ACC112 (cell line): ENCODE data around the gene RUNX1.
A peak's percentile ranks its signal among the peaks of the same experiment; 100 is the strongest.

Experiments used
- H2AFZ ChIP-seq: fragments of 200-600 bp; sonication (generic); one replicate; pipeline ENCODE4 v1.6.0; 2017; ENCODE audit warnings: antibody characterized with exemption, low read length; ENCODE audit not compliant: unreplicated experiment
- H3K27ac ChIP-seq: fragments of 200-600 bp; sonication (generic); 2 replicates; pipeline ENCODE4 v1.5.1; 2014; ENCODE audit warnings: low read depth, mild to moderate bottlenecking, antibody characterized with exemption, low read length, moderate library complexity
- H3K27me3 ChIP-seq: fragments of 200-600 bp; sonication (generic); 2 replicates; pipeline ENCODE4 v1.6.1; 2014; ENCODE audit warnings: mild to moderate bottlenecking, antibody characterized with exemption, low read length, moderate library complexity, mixed read lengths; ENCODE audit not compliant: insufficient read depth
- H3K36me3 ChIP-seq: fragments of 200-600 bp; sonication (generic); 2 replicates; pipeline ENCODE4 v1.6.1; 2016; ENCODE audit warnings: mild to moderate bottlenecking, antibody characterized with exemption, low read length, moderate library complexity, mixed read lengths; ENCODE audit not compliant: insufficient read depth
- H3K4me1 ChIP-seq: fragments of 200-600 bp; sonication (generic); one replicate; pipeline ENCODE4 v1.6.1; 2016; ENCODE audit warnings: low read length, mixed read lengths; ENCODE audit not compliant: insufficient read depth, unreplicated experiment, control insufficient read depth
- H3K4me3 ChIP-seq: fragments of 200-600 bp; sonication (generic); 2 replicates; pipeline ENCODE4 v1.5.1; 2014; ENCODE audit warnings: mild to moderate bottlenecking, low read depth, low read length
- H3K79me2 ChIP-seq: fragments of 200-600 bp; sonication (generic); one replicate; pipeline ENCODE4 v1.6.0; 2016; ENCODE audit warnings: low read length; ENCODE audit not compliant: control insufficient read depth, unreplicated experiment, insufficient read depth

The RUNX1 gene

DNA sequence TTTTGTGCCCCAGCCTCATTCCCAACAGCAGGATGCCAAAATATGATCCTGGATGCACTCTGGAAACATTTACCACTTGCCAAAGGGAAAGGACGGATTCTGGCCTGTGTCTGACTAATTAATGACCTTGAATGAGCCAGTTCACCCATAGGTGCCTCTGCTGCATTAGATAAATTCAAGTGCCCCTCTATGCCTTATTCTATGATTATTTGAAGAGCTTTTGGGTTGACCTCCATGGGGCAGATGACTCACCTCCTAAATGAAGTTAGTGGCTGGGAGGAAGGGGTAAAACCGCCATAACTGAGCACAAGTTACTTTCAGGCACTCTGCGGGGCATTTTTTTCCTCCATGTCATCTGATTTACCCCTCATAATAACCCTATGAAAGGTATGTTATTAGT, 282.2 kb downstream of the RUNX1 start:
- Histone ChIP-seq H3K4me1 (peaks cover 6% of the 10 kb centered on the region), H3K4me3 (no peak overlapping the region), H2AFZ (no peak overlapping the region), H3K36me3 (no peaks in the 10 kb centered on the region), H3K79me2 (no peaks in the 10 kb centered on the region), H3K27me3 (no peaks in the 10 kb centered on the region), H3K27ac (no peak overlapping the region)

DNA sequence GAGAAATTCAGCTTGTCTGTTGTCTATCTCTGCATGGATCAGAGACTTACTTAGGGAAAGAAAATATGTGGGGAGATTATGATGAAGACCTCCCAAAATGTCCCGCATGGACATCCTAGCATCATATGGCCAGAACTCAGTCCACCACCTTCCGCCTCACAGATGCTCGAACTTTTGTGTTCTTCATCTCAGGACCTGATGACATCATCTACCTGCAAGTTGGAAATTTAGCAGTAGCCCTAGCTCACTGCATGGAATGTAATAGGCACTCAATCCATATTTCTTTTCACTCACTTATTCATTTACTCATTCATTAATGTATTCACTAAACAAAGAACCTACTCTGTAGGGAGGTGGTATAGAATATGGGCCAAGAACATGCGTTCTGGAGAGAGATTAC, 283.5 kb downstream of the RUNX1 start:
- no peaks in the 10 kb centered on the region for H3K36me3 ChIP-seq
- no peak overlapping the region for H3K27ac ChIP-seq
- H3K4me3 ChIP-seq = no peak overlapping the region
- no peaks in the 10 kb centered on the region for H3K27me3 ChIP-seq
- H3K4me1 ChIP-seq = no peaks in the 10 kb centered on the region
- no peak overlapping the region for H2AFZ ChIP-seq
- H3K79me2 ChIP-seq = no peaks in the 10 kb centered on the region

DNA sequence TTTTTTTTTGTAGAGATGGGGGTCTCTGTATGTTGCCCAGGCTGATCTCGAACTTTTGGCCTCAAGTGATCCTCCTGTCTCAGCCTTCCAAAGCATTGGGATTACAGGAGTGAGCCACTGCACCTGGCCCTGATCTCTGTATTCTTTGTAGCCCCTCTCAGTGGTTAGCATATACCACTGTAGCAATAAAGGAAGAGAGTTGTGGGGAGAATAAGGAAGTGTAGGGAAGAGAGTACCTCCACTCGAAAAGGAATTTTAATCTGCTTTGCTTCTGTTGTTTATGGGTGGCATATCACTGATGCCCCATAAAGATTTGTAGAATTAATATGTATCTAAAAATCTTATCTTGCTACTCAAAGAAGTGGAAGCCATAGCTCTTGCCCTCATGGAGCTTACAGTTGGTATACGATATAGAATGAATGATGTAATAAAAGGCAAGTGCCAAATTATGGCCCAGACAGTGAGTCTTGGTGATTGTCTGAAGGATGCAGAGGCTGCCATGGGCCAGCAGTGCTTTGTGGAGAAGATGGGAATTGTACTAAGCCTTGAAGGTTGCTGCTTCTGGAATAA, 284.3 kb downstream of the RUNX1 start:
- Histone ChIP-seq H3K4me1 (no peaks in the 10 kb centered on the region), H3K79me2 (no peaks in the 10 kb centered on the region), H3K36me3 (no peaks in the 10 kb centered on the region), H2AFZ (no peak overlapping the region), H3K27ac (no peak overlapping the region), H3K4me3 (no peak overlapping the region), H3K27me3 (no peaks in the 10 kb centered on the region)

DNA sequence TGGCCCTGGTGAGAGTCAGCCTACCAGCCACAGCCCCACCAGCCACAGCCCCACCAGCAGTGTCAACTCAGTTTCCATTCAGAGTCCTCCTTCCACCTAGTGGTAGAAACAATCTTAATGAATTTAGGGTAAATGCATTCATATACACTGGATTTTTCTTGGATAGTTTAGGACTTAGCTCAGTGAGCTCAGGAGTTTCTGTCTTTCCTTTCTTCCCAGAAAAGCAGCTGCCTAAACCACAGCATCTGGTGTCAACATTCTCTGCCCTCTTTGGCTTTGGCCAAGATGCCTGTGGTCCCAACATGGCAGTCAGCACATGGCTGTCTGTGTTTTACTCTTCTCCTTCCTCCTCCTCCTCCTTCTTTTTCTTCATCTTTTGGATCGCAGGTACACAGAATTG, 286.3 kb downstream of the RUNX1 start:
- Histone ChIP-seq H3K36me3 (no peaks in the 10 kb centered on the region), H3K4me3 (no peak overlapping the region), H3K4me1 (no peaks in the 10 kb centered on the region), H3K79me2 (no peaks in the 10 kb centered on the region), H2AFZ (no peak overlapping the region), H3K27ac (no peak overlapping the region), H3K27me3 (no peaks in the 10 kb centered on the region)

DNA sequence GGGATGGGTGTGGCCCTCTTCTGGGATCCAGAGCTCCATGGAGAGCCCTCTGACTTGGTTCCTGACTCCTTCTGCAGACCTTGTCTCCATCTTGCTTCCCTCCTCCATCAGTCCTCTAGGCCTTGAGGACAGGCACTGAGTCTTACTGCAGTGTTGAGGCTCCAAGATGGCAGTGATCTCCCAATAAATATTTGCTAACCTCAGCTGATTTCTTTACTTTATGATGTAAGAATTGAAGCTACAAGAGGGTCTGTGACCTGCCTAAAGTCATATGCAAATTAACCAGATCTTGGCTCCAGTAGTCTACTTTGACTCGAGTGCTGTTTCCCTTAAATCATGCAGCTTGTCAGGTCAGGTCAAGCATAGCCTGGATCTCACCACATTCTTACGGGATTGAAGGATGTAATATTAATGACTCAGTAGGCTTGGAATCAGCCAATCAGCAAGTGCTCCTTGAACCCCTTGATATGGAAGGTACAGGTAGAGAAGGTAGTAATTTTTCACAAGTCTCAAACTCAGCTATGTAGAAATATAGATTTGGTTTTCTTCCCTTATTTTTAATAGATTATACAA, 287.3 kb downstream of the RUNX1 start:
- no peaks in the 10 kb centered on the region for H3K36me3 ChIP-seq
- no peak overlapping the region for H2AFZ ChIP-seq
- no peaks in the 10 kb centered on the region for H3K79me2 ChIP-seq
- no peaks in the 10 kb centered on the region for H3K4me1 ChIP-seq
- no peak overlapping the region for H3K27ac ChIP-seq
- H3K27me3 ChIP-seq = no peaks in the 10 kb centered on the region
- H3K4me3 ChIP-seq = no peak overlapping the region

DNA sequence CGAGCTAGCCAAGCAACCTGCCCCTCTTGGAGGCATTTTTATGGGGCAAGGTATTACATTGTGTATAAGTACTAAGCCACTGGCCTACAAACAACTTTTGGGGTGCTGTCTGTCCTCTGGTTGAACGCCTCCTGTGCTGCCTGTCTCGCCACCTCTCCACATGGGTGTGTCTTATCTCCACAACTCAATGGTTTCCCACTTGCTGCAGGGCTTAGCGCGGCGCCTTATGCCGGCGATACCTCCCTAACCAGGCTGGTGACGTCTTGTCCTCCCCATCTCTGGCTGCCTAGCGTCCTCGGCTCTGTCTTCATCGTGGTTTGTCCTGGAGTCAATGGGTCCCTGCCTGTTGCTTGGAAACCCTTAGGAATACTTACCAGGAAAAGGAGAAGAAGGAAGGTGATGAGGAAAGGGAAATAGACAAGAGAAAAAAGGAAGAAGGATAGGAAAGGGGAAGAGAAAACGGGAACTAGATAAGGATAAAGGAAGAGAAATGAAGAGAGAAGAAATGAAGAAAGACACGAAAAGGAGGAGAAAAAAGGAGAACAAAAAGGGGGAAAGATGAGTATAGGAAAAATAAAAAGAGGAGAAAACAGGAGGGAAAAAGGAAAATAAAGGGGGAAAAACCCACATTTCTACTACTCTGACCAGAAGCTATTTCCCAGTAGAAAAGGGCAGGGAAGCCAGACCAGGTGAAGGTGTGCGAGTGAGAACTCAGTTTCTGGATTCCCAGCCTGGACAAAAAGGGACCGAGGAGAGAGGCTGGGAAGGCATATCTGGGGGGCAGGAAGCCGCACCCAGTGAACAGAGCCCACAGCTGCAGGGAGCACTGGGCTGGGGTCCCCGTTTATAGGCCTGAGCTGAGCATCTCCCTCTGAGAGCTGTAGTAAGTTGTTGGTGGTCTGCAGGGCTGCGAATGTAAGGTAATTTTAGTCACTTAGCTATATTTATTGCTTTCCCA, 294.1 kb downstream of the RUNX1 start:
- no peak overlapping the region for H3K27ac ChIP-seq
- no peak overlapping the region for H3K4me3 ChIP-seq
- H3K36me3 ChIP-seq = no peaks in the 10 kb centered on the region
- no peaks in the 10 kb centered on the region for H3K79me2 ChIP-seq
- H3K4me1 ChIP-seq = no peaks in the 10 kb centered on the region
- H2AFZ ChIP-seq = no peak overlapping the region
- no peaks in the 10 kb centered on the region for H3K27me3 ChIP-seq

DNA sequence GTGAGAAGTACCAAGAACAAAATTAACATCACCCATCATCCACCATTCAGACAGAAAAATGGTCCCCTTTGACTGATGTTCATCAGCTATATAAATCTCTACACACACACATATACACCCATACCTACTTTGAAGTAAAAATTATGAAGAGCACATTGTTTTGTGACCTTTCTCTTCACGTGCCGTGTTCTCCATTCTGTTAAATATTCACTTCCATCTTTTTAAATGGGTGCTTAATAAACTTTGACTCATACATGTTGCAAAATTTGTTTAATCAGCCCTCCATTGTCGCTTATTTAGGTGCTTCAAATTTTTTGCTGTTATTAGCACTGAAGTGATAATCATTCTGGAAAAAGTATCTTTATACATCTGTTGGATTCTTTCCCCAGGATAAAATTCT, 300.2 kb downstream of the RUNX1 start:
- no peak overlapping the region for H2AFZ ChIP-seq
- no peak overlapping the region for H3K27ac ChIP-seq
- H3K27me3 ChIP-seq = no peaks in the 10 kb centered on the region
- H3K4me1 ChIP-seq = peaks cover 13% of the 10 kb centered on the region
- no peaks in the 10 kb centered on the region for H3K79me2 ChIP-seq
- no peaks in the 10 kb centered on the region for H3K36me3 ChIP-seq
- H3K4me3 ChIP-seq = no peak overlapping the region

DNA sequence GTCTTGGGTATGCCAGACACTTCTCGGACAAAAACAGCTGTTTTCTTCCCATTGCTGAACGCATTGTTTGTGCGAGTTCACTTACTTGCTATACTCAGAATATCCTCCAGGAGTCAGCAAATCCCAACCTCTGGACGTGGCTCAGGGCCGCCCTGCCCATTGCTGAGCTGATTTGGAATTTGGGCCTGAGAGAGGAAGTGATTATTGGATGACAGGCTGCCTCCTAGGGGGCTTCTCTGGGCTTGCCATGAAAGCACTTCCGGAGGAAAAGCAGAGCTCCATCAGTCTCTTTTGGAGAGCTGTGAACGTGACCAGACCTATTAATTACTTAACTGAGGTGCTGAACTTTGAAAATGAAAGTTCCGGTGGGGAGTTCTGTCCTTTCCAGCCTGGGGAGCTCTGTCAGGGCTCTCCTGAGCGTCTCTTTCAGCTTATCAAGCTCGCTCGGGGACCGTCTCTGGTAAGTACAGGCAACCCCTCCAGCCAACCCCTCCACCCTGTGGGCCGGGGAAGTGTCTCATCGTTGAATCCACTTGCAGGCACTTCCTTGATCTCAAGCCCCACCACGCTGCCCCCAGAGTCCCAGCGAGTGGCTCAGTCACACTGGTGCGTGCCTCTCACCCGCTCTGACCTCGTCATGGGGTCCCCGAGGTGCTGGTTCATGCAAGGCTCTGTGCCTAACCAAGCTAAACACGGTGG, 303.4 kb downstream of the RUNX1 start:
- H3K4me3 ChIP-seq = peak overlapping the region; percentile 70
- H3K79me2 ChIP-seq = no peaks in the 10 kb centered on the region
- peak overlapping the region; percentile 85 for H2AFZ ChIP-seq
- H3K27me3 ChIP-seq = no peaks in the 10 kb centered on the region
- H3K36me3 ChIP-seq = no peaks in the 10 kb centered on the region
- peaks cover 21% of the 10 kb centered on the region for H3K4me1 ChIP-seq
- H3K27ac ChIP-seq = no peak overlapping the region; the same call in 1 of the 2 replicates

DNA sequence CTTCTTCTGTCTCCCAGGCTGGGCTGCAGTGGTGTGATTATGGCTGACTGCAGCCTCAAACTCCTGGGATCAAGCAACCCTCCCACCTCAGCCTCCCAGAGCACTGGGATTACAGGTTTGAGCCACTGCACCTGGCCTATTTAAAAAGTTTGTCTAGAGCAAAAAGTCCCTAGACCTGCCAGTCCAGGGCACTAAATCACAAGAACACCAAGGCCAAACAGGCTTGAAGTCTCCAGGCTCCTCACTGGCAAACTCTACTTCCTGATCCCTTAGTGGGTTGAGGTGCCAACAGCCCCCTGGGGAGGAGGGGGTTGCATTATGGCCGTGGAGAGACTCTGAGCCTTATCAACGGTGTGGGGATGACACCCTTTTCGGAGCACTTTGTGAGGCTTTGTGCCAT, 304.3 kb downstream of the RUNX1 start:
- Histone ChIP-seq H3K79me2 (no peaks in the 10 kb centered on the region), H3K4me1 (peaks cover 21% of the 10 kb centered on the region), H3K4me3 (no peak overlapping the region), H3K36me3 (no peaks in the 10 kb centered on the region), H3K27ac (no peak overlapping the region), H2AFZ (no peak overlapping the region), H3K27me3 (no peaks in the 10 kb centered on the region)

DNA sequence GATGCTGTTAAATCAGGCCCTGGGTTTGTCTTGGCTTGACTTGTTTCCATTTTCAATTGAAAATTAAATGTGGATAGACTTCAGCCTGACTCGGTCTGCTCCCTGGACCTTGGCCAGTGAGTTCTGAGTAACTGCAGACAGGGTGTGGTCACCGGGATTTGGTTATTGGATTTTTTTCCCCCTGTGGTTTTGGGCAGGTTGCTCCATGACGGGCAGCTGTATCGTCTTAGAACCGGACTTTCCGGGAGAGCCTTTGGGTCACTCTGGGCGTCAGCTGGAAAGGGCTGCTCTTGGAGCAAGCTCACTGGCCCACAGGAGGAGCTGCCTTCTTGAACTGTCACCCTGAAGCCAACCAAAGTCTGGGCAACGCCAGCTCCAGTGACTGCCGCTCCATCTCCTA, 305.3 kb downstream of the RUNX1 start:
- Histone ChIP-seq H3K79me2 (no peaks in the 10 kb centered on the region), H3K27me3 (no peaks in the 10 kb centered on the region), H3K27ac (peak overlapping the region; percentile 21; the same call in 1 of the 2 replicates), H3K4me3 (peak overlapping the region; percentile 25; the same call in 1 of the 2 replicates), H2AFZ (no peak overlapping the region), H3K36me3 (no peaks in the 10 kb centered on the region), H3K4me1 (peaks cover 21% of the 10 kb centered on the region)
